ENCODE results near the gene CHAF1B.
A peak's percentile ranks its signal among the peaks of the same experiment; 100 is the strongest.
"Not testable (repeated sequence)": the region's sequence is repeated elsewhere in the genome, so short reads cannot be mapped to it uniquely, and the experiment has no call there.

Gene CHAF1B

GRCh38 chr21:36385233-36386030 is at the start of gene CHAF1B:
CHAF1B (plus strand) TSS chr21:36385392; CDS start chr21:36386137, 745 bp downstream.
- peak; percentile 70 for DNase-seq

- no peak for DNase-seq
Measured at GRCh38 chr21:36337099-36337509, 48.1 kb upstream of the CHAF1B start.

GRCh38 chr21:36338975-36339374 is 46.2 kb upstream of the CHAF1B start:
- no peak for DNase-seq

GRCh38 chr21:36342581-36342980 is 42.6 kb upstream of the CHAF1B start:
- not testable (repeated sequence) for DNase-seq

- DNase-seq = no peak
Measured at GRCh38 chr21:36344931-36345330, 40.3 kb upstream of the CHAF1B start.

GRCh38 chr21:36347278-36347961 is 37.8 kb upstream of the CHAF1B start:
- no peak for DNase-seq

- DNase-seq = no peak
Measured at GRCh38 chr21:36347962-36348328, 37.2 kb upstream of the CHAF1B start.

- DNase-seq = no peak
Measured at GRCh38 chr21:36349315-36349714, 35.9 kb upstream of the CHAF1B start.

- no peak for DNase-seq
Measured at GRCh38 chr21:36350282-36350910, 34.8 kb upstream of the CHAF1B start.

GRCh38 chr21:36354918-36355680 is 30.1 kb upstream of the CHAF1B start:
- DNase-seq = no peak

GRCh38 chr21:36355868-36356267 is 29.3 kb upstream of the CHAF1B start:
- DNase-seq = no peak

GRCh38 chr21:36359185-36359584 is 26.0 kb upstream of the CHAF1B start:
- no peak for DNase-seq

- no peak for DNase-seq
Measured at GRCh38 chr21:36369064-36369685, 16.0 kb upstream of the CHAF1B start.

GRCh38 chr21:36375994-36376393 is 9.2 kb upstream of the CHAF1B start:
- no peak for DNase-seq

GRCh38 chr21:36377391-36377842 is 7.8 kb upstream of the CHAF1B start:
- DNase-seq = no peak

- no peak for DNase-seq
Measured at GRCh38 chr21:36379251-36379650, 5.9 kb upstream of the CHAF1B start.

- no peak for DNase-seq
Measured at GRCh38 chr21:36381841-36382589, 3.2 kb upstream of the CHAF1B start.

GRCh38 chr21:36382722-36383121 is 2.5 kb upstream of the CHAF1B start:
- DNase-seq = not testable (repeated sequence)

- DNase-seq = no peak
Measured at GRCh38 chr21:36384885-36385232, 333 bp upstream of the CHAF1B start.

- no peak for DNase-seq
Measured at GRCh38 chr21:36386031-36386642, 945 bp downstream of the CHAF1B start.

GRCh38 chr21:36388096-36388495 is 2.9 kb downstream of the CHAF1B start:
- no peak for DNase-seq

All from NCI-H1436 (cell line).